Tibial artery (tissue), 4 donors: Measurements from ENCODE around the gene NCKAP5L.

Source experiments
- DNase-seq, 2 donors: peaks; one replicate each; pipeline ENCODE4 v3.0.0-alpha.2; 2019
- H3K27ac ChIP-seq, 2 donors: fragments of 200-600 bp; sonication (generic) in 1 of 2; 1 replicate in 1 of 2; 2 replicates in 1 of 2; pipeline ENCODE4 v1.5.1; 2018 to 2019; ENCODE audit warnings: mild to moderate bottlenecking in 1 of 2
- H3K27me3 ChIP-seq, 2 donors: fragments of 200-600 bp; sonication (generic) in 1 of 2; one replicate each; pipeline versions ENCODE4 v1.5.1 to v1.6.0; 2016 to 2019
- H3K36me3 ChIP-seq, 3 donors: fragments of 200-600 bp; sonication (generic) in 2 of 3; one replicate each; pipeline ENCODE4 v1.5.1; 2016 to 2019; ENCODE audit warnings: mild to moderate bottlenecking in 2 of 3
- H3K4me1 ChIP-seq, 4 donors: fragments of 200-600 bp; sonication (generic) in 2 of 4; 1 replicate in 3 of 4; 2 replicates in 1 of 4; pipeline ENCODE4 v1.5.1; 2016 to 2019
- H3K4me3 ChIP-seq, 2 donors: fragments of 200-600 bp; sonication (generic) in 1 of 2; 1 replicate in 1 of 2; 2 replicates in 1 of 2; pipeline ENCODE4 v1.5.1; 2018 to 2019; ENCODE audit warnings: mild to moderate bottlenecking in 2 of 2
- H3K9me3 ChIP-seq, 3 donors: fragments of 200-600 bp; sonication (generic) in 1 of 3; one replicate each; pipeline ENCODE4 v1.5.1; 2016 to 2019
- intact Hi-C: fragments of 100-400 bp; cut with DNase I; formaldehyde crosslinking; loops from one replicate; pipeline ENCODE4 v1.15.0; 2023; ENCODE audit warnings: low total_unique reads
- TF ChIP-seq, protein P1 (sequence below), 2 experiments: fragments of 200-600 bp in 1 of 2; fragments of 450-650 bp in 1 of 2; IDR thresholded peaks; one replicate each; pipeline ENCODE4 v1.5.1; 2017 to 2019; ENCODE audit warnings: antibody characterized with exemption in 2 of 2, mild to moderate bottlenecking in 1 of 2, moderate library complexity in 1 of 2

NCKAP5L gene

DNA sequence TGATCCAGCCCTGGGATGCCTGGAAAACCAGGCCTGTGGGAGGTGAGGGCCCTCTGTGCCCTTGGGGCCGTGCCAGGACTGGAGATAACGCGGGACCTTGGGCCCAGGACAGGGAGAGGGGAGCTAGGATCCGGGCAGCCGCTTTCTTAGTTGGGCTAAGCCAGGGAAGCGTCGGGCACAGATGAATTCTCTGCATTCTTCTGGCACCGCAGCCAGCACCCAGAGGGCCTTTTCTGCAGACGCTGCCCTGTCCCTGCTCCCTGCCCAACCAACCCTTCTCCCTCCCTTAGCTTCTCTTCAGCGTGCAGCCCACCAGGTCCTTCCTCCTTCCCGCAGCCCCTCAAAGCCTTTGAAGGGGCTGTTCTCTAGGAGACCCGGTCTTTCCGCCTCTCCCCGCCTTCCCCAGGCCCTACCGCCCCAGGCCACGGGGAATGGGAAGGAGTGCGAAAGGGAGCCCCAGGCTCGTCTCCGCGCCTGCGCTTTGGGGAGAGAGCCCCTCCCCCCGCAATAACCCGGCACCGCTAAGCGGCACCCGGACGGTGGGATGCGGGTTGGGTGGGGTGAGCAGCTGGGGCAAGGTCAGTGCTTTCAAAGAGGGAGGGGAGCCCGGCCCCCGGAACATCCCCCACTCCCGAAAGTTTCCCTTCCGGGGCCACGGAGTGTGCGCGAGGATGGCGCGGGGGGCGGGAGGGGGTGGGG is 663 bp downstream of the NCKAP5L start:
- peaks cover 0 to 16% (median 0%) of the 10 kb centered on the region in 3 donors for H3K36me3 ChIP-seq
- H3K9me3 ChIP-seq, result no peaks in the 10 kb centered on the region
- peak overlapping the region; percentile 69 to 97 for H3K4me3 ChIP-seq
- TF ChIP-seq, protein P1, sequence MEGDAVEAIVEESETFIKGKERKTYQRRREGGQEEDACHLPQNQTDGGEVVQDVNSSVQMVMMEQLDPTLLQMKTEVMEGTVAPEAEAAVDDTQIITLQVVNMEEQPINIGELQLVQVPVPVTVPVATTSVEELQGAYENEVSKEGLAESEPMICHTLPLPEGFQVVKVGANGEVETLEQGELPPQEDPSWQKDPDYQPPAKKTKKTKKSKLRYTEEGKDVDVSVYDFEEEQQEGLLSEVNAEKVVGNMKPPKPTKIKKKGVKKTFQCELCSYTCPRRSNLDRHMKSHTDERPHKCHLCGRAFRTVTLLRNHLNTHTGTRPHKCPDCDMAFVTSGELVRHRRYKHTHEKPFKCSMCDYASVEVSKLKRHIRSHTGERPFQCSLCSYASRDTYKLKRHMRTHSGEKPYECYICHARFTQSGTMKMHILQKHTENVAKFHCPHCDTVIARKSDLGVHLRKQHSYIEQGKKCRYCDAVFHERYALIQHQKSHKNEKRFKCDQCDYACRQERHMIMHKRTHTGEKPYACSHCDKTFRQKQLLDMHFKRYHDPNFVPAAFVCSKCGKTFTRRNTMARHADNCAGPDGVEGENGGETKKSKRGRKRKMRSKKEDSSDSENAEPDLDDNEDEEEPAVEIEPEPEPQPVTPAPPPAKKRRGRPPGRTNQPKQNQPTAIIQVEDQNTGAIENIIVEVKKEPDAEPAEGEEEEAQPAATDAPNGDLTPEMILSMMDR (IDR thresholded peaks at IDR 0.05), result no peak
- peaks cover 0 to 48% (median 37%) of the 10 kb centered on the region in 4 donors for H3K4me1 ChIP-seq
- no peaks in the 10 kb centered on the region for H3K27me3 ChIP-seq
- peak overlapping the region; percentile 87 to 96 for H3K27ac ChIP-seq
- intact Hi-C loops, result no loop called here
- peak; percentile 49 to 83 for DNase-seq

DNA sequence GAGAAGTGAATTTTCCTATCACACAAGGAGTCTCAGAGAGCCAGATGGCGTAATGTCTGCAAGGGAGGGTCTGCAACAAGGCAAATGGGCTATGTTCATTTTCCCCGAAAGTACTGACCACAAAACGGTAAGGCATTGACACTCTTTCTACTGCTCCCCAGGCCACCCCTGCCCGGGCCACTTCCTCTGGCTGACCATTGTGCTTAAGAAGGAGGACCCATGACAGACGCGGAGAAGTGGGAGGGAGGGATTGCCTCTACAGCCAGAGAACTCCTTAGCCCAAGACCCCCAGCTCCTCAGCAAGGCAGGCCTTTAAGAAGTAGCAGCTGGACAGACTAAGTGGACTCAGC is 1.2 kb downstream of the NCKAP5L start:
- Histone ChIP-seq H3K4me1 (peaks cover 0 to 49% (median 38%) of the 10 kb centered on the region in 4 donors), H3K27me3 (no peaks in the 10 kb centered on the region), H3K4me3 (peak overlapping the region; percentile 69 to 97), H3K27ac (peak overlapping the region; percentile 87 to 96), H3K36me3 (peaks cover 0 to 21% (median 0%) of the 10 kb centered on the region in 3 donors), H3K9me3 (no peaks in the 10 kb centered on the region)
- DNase-seq, result peak in 1 of 2 donors; percentile 62
- intact Hi-C loops, result no loop called here
- TF ChIP-seq, protein P1 (IDR thresholded peaks at IDR 0.05), result no peak

DNA sequence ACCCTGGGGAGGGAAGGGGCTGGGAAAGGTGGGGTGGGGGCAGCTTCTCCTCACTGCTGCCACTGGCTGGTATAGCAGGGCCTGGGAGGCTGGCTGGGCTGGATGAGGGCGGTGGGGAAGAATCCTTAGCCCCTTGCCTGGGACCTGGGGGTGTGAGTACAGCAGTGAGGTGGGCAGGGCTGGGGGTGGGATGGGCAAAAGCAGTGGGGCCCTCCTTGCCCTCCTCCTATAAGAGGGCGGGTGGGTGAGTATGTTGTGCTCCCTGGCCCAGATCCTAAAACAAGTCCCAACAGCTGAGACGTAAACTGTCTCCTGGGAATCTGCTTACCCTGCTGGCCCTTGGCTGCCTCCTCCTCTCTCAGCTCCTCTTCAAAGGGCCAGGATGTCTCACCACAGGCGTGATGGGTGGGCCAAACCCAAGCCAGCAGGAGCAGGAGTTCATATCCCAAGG is 2.2 kb downstream of the NCKAP5L start:
- peaks cover 0 to 23% (median 0%) of the 10 kb centered on the region in 3 donors for H3K36me3 ChIP-seq
- peak in 1 of 2 donors; percentile 68 for DNase-seq
- intact Hi-C loops, result no loop called here

DNA sequence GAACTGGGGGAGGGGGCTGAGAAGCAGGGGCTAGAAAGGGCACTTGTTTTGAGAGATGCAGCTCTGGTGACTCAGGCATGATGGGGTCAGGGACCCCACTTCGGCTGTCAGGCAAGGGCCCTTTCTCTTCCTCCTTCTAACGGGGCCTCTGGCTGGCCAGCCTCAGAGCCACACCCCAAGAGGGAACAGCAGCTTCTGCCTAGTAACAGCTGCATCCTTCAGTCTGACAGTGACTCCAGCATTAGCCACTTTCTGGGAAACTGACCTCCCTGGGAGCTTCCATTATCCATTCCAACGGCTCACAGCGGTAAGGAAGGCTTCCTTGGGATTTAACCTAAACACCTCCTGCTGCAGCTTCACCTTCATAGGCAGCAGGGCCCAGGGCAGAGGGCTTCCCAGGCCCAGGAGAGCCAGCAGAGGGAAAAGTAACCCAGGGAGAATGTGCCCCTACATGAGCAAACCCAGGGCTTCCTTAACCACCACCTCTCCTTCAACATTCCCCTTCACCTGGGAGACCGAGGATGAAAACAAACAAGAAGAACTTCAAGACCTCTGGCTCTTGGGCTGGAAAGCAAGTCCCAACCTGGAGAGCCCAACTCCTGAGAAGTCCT is 2.7 kb downstream of the NCKAP5L start:
- Histone ChIP-seq H3K4me3 (no peak overlapping the region), H3K9me3 (no peaks in the 10 kb centered on the region), H3K4me1 (peaks cover 0 to 64% (median 44%) of the 10 kb centered on the region in 4 donors), H3K27ac (peak overlapping the region in 1 of 2 donors; percentile 41), H3K36me3 (peaks cover 0 to 23% (median 0%) of the 10 kb centered on the region in 3 donors), H3K27me3 (no peaks in the 10 kb centered on the region)
- TF ChIP-seq, protein P1 (IDR thresholded peaks at IDR 0.05), result no peak
- DNase-seq, result peak in 1 of 2 donors; percentile 58
- intact Hi-C loops, result no loop called here

More for the DNA sequence above, 2.2 kb downstream of the NCKAP5L start:
- no peaks in the 10 kb centered on the region for H3K9me3 ChIP-seq
- peak overlapping the region in 1 of 2 donors; percentile 41 for H3K27ac ChIP-seq
- H3K27me3 ChIP-seq, result no peaks in the 10 kb centered on the region
- H3K4me3 ChIP-seq, result no peak overlapping the region
- H3K4me1 ChIP-seq, result peaks cover 0 to 59% (median 41%) of the 10 kb centered on the region in 4 donors
- TF ChIP-seq, protein P1 (IDR thresholded peaks at IDR 0.05), result no peak

DNA sequence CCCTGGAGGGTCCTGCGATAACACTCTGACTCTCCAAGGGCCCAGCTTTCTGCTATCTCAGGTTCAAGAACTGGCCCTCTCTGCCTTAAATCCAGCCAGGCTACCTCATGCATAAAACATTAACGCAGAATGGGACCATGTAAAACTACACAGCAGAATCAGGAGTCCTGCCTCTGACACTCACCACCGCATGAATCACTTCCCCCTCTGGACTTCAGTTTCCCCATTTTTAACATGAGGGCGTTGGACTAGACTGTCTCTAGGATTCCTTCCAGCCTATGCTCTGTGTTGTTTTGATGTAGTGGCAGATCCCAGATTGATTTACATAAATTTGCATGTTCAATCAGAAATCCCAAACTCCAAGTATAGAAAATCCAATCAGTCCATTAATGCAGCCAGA is 3.3 kb downstream of the NCKAP5L start:
- intact Hi-C loops, result no loop called here
- TF ChIP-seq, protein P1 (IDR thresholded peaks at IDR 0.05), result no peak
- Histone ChIP-seq H3K27me3 (no peaks in the 10 kb centered on the region), H3K4me3 (no peak overlapping the region), H3K27ac (peak overlapping the region in 1 of 2 donors; percentile 41), H3K9me3 (no peaks in the 10 kb centered on the region), H3K36me3 (peaks cover 0 to 23% (median 0%) of the 10 kb centered on the region in 3 donors), H3K4me1 (peaks cover 0 to 66% (median 44%) of the 10 kb centered on the region in 4 donors)
- DNase-seq, result peak in 1 of 2 donors; percentile 58
